Astrocyte (in vitro differentiated cells and primary cell): ENCODE data around the gene HMGB3. TPM values are rescaled to one million over a fixed set of nuclear protein-coding genes. Genes with fewer than 3 reads are reported as not detected.

Source experiments
- DNase-seq: peaks from one replicate; pipeline ENCODE4 v3.0.0-alpha.2; 2010; ENCODE audit warnings: low read depth
- FAIRE-seq: peaks from 2 replicates; lab custom pipeline; 2011; peaks lifted over from hg19 to GRCh38; lab: Jason Lieb, UNC
- H2AFZ ChIP-seq: 2 replicates; pipeline ENCODE4 v1.6.0; 2012; ENCODE audit warnings: low read depth, low read length, inconsistent platforms
- H3K27ac ChIP-seq: 2 replicates; pipeline ENCODE4 v1.5.1; 2011; ENCODE audit warnings: low read depth, low read length, inconsistent platforms
- H3K27me3 ChIP-seq: 2 replicates; pipeline ENCODE4 v1.6.0; 2011; ENCODE audit warnings: low read length, inconsistent platforms; ENCODE audit not compliant: insufficient read depth
- H3K36me3 ChIP-seq: 2 replicates; pipeline ENCODE4 v1.5.1; 2011; ENCODE audit warnings: low read length, inconsistent platforms; ENCODE audit not compliant: insufficient read depth
- H3K4me1 ChIP-seq: 2 replicates; pipeline ENCODE4 v1.5.1; 2011; ENCODE audit warnings: low read length, inconsistent platforms; ENCODE audit not compliant: insufficient read depth
- H3K4me2 ChIP-seq: 2 replicates; pipeline ENCODE4 v1.6.0; 2012; ENCODE audit warnings: low read length, inconsistent platforms
- H3K4me3 ChIP-seq: 2 replicates; pipeline ENCODE4 v1.5.1; 2011; ENCODE audit warnings: low read depth, mild to moderate bottlenecking, low read length, inconsistent platforms; ENCODE audit not compliant: insufficient read depth
- H3K79me2 ChIP-seq: 2 replicates; pipeline ENCODE4 v1.6.0; 2012; ENCODE audit warnings: mild to moderate bottlenecking, low read length, inconsistent platforms; ENCODE audit not compliant: insufficient read depth
- H3K9ac ChIP-seq: 2 replicates; pipeline ENCODE4 v1.6.0; 2012; ENCODE audit warnings: mild to moderate bottlenecking, low read length, inconsistent platforms
- H3K9me3 ChIP-seq: 2 replicates; pipeline ENCODE4 v1.5.1; 2012; ENCODE audit warnings: low read depth, mild to moderate bottlenecking, low read length, inconsistent platforms; ENCODE audit not compliant: insufficient read depth
- H4K20me1 ChIP-seq: 2 replicates; pipeline ENCODE4 v1.6.0; 2012; ENCODE audit warnings: low read length, inconsistent platforms; ENCODE audit not compliant: insufficient read depth
- H3K27ac Mint-ChIP-seq: one replicate; pipeline ENCODE4 v1.8.0; 2021; ENCODE audit warnings: mild to moderate bottlenecking, mixed read lengths; ENCODE audit not compliant: unreplicated experiment
- H3K27me3 Mint-ChIP-seq: one replicate; pipeline ENCODE4 v1.8.0; 2021; ENCODE audit warnings: low read depth, mixed read lengths; ENCODE audit not compliant: unreplicated experiment
- H3K36me3 Mint-ChIP-seq: one replicate; pipeline ENCODE4 v1.8.0; 2021; ENCODE audit warnings: low read depth, mixed read lengths; ENCODE audit not compliant: unreplicated experiment
- H3K4me1 Mint-ChIP-seq: one replicate; pipeline ENCODE4 v1.8.0; 2021; ENCODE audit warnings: low read depth, mixed read lengths; ENCODE audit not compliant: unreplicated experiment
- H3K4me3 Mint-ChIP-seq: one replicate; pipeline ENCODE4 v1.8.0; 2021; ENCODE audit warnings: mild to moderate bottlenecking, moderate library complexity, mixed read lengths; ENCODE audit not compliant: unreplicated experiment
- H3K9me3 Mint-ChIP-seq: one replicate; pipeline ENCODE4 v1.8.0; 2021; ENCODE audit warnings: mild to moderate bottlenecking, mixed read lengths; ENCODE audit not compliant: unreplicated experiment
- EZH2 ChIP-seq: IDR thresholded peaks from 2 replicates; pipeline ENCODE4 v1.6.1; 2012; ENCODE audit warnings: mild to moderate bottlenecking, low read length, inconsistent platforms; ENCODE audit not compliant: insufficient read depth
- total RNA-seq: library from RNA; stranded (reverse); gene quantifications from 2 replicates; pipeline ENCODE4 v1.2.1, GENCODE V29; 2021
- TF ChIP-seq, protein P1 (sequence below): IDR thresholded peaks from 2 replicates; pipeline ENCODE4 v1.5.1; 2011; ENCODE audit warnings: low read depth, mild to moderate bottlenecking, inconsistent platforms, low read length, moderate library complexity; ENCODE audit not compliant: insufficient read depth

The HMGB3 gene
- total RNA-seq, 1 donor from 2014 or later, result 34.7 TPM

DNA sequence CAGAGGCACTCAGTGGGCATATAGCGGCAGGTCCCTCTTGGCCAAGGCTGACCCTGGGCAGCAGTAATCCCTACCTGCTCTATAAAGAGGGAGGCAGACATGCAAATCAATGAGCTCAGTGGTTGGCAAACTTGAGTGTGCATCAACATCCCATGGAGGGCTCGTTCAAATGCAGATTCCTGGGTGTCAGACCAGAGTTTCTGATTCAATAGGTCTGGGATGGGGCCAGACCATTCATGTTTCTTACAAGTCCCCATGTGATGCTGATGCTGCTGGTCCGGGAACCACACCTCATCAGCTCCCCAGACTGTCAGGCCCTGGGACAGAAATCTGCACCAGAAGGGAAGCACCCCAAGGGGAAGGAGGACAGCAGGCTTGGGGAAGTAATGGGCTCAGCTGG is 38.9 kb upstream of the HMGB3 start:
- Histone ChIP-seq H3K27ac (no peak overlapping the region), H3K36me3 (no peaks in the 10 kb centered on the region), H3K27me3 (no peaks in the 10 kb centered on the region), H3K4me2 (no peak overlapping the region), H4K20me1 (no peaks in the 10 kb centered on the region), H2AFZ (no peak overlapping the region), H3K79me2 (no peaks in the 10 kb centered on the region), H3K4me1 (no peaks in the 10 kb centered on the region), H3K4me3 (no peak overlapping the region), H3K9ac (no peak overlapping the region), H3K9me3 (no peaks in the 10 kb centered on the region)
- H3K36me3 Mint-ChIP-seq, result no peaks in the 10 kb centered on the region
- H3K4me3 Mint-ChIP-seq, result no peak overlapping the region
- TF ChIP-seq EZH2, result no peak
- TF ChIP-seq, protein P1, sequence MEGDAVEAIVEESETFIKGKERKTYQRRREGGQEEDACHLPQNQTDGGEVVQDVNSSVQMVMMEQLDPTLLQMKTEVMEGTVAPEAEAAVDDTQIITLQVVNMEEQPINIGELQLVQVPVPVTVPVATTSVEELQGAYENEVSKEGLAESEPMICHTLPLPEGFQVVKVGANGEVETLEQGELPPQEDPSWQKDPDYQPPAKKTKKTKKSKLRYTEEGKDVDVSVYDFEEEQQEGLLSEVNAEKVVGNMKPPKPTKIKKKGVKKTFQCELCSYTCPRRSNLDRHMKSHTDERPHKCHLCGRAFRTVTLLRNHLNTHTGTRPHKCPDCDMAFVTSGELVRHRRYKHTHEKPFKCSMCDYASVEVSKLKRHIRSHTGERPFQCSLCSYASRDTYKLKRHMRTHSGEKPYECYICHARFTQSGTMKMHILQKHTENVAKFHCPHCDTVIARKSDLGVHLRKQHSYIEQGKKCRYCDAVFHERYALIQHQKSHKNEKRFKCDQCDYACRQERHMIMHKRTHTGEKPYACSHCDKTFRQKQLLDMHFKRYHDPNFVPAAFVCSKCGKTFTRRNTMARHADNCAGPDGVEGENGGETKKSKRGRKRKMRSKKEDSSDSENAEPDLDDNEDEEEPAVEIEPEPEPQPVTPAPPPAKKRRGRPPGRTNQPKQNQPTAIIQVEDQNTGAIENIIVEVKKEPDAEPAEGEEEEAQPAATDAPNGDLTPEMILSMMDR, result no peak
- peaks cover 5% of the 10 kb centered on the region for H3K27me3 Mint-ChIP-seq
- H3K4me1 Mint-ChIP-seq, result peaks cover 3% of the 10 kb centered on the region
- DNase-seq, result no peak
- no peaks in the 10 kb centered on the region for H3K9me3 Mint-ChIP-seq
- no peak overlapping the region for H3K27ac Mint-ChIP-seq
- FAIRE-seq, result no peak

DNA sequence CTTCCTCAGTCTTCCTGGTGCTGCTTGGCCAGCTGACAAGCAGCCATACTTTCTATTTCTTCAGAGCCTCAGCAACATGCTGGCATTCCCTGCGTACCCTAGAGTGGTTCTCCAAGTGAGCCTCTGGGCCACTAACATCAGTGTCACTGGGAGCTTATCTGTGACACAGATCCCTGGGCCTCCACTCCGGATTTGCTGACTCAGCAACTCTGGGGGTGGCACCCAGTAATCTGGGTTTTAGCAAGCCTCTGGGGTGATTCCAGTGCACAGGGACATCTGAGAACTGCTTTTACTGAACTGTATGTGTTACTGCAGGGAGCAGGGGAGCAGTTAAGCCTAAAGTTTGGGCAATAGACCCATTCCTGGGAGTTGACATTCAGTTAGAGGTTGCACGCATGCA is 28.2 kb upstream of the HMGB3 start:
- peaks cover 2% of the 10 kb centered on the region for H3K27me3 Mint-ChIP-seq
- Histone ChIP-seq H3K79me2 (no peaks in the 10 kb centered on the region), H3K27ac (no peak overlapping the region), H3K9ac (no peak overlapping the region), H3K4me1 (no peaks in the 10 kb centered on the region), H3K9me3 (no peaks in the 10 kb centered on the region), H3K36me3 (no peaks in the 10 kb centered on the region), H3K4me2 (no peak overlapping the region), H2AFZ (no peak overlapping the region), H3K27me3 (no peaks in the 10 kb centered on the region), H4K20me1 (no peaks in the 10 kb centered on the region), H3K4me3 (no peak overlapping the region)
- TF ChIP-seq, protein P1, result no peak
- no peak for TF ChIP-seq EZH2
- H3K36me3 Mint-ChIP-seq, result no peaks in the 10 kb centered on the region
- DNase-seq (no peak), FAIRE-seq (no peak)
- no peak overlapping the region for H3K27ac Mint-ChIP-seq
- H3K4me3 Mint-ChIP-seq, result no peak overlapping the region
- H3K9me3 Mint-ChIP-seq, result peaks cover 2% of the 10 kb centered on the region
- no peaks in the 10 kb centered on the region for H3K4me1 Mint-ChIP-seq

DNA sequence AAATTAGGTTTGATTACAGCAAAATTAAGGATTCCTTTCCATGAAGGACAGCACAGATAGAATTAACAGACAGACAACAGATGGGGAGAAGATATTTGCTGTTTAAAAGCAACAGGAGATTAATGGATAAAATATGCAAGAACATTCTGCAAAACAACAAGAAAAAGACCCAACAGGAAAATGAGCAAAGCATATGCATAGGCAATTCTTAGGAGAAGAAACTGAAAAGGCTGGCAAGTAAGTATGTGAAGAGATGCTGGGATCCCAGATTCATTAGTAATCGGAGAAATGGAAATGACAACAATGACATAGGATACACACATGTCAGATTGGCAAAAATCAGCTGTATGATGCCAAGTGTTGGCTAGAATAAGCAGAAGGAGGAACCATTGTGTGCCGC is 27.5 kb upstream of the HMGB3 start:
- Histone ChIP-seq H2AFZ (no peak overlapping the region), H3K9ac (no peak overlapping the region), H3K4me1 (no peaks in the 10 kb centered on the region), H3K4me3 (no peak overlapping the region), H3K36me3 (no peaks in the 10 kb centered on the region), H3K27me3 (no peaks in the 10 kb centered on the region), H3K27ac (no peak overlapping the region), H4K20me1 (no peaks in the 10 kb centered on the region), H3K79me2 (no peaks in the 10 kb centered on the region), H3K4me2 (no peak overlapping the region), H3K9me3 (no peaks in the 10 kb centered on the region)
- Mint-ChIP-seq H3K4me3 (no peak overlapping the region), H3K27ac (no peak overlapping the region), H3K27me3 (peaks cover 2% of the 10 kb centered on the region), H3K4me1 (no peaks in the 10 kb centered on the region), H3K36me3 (no peaks in the 10 kb centered on the region), H3K9me3 (peaks cover 2% of the 10 kb centered on the region)
- TF ChIP-seq, protein P1, result no peak
- no peak for TF ChIP-seq EZH2
- FAIRE-seq (no peak), DNase-seq (no peak)
